Fibroblast of lung (primary cell): ENCODE data around the gene PIEZO2. TPM values are rescaled to one million over a fixed set of nuclear protein-coding genes. Genes with fewer than 3 reads are reported as not detected.

Experiments used
- DNase-seq, 2 donors: peaks; one replicate each; pipeline versions ENCODE4 v3.0.0 to v3.0.0-alpha.2; 2010; ENCODE audit warnings: low read depth in 2 of 2
- H2AFZ ChIP-seq: 2 replicates; pipeline ENCODE4 v1.5.1; 2012; ENCODE audit warnings: low read length, control low read depth, inconsistent platforms
- H3K27ac ChIP-seq: 2 replicates; pipeline ENCODE4 v1.5.1; 2011; ENCODE audit warnings: low read length, control low read depth; ENCODE audit not compliant: insufficient read depth
- H3K27me3 ChIP-seq: 2 replicates; pipeline ENCODE4 v1.5.1; 2011; ENCODE audit warnings: mild to moderate bottlenecking, low read length; ENCODE audit not compliant: control insufficient read depth, insufficient read depth
- H3K36me3 ChIP-seq: 2 replicates; pipeline ENCODE4 v1.5.1; 2011; ENCODE audit warnings: low read length; ENCODE audit not compliant: control insufficient read depth, insufficient read depth
- H3K4me1 ChIP-seq: 2 replicates; pipeline ENCODE4 v1.5.1; 2011; ENCODE audit warnings: low read length; ENCODE audit not compliant: control insufficient read depth, insufficient read depth; ENCODE audit errors: extremely low read depth
- H3K4me2 ChIP-seq: 2 replicates; pipeline ENCODE4 v1.5.1; 2011; ENCODE audit warnings: low read length, control low read depth; ENCODE audit not compliant: insufficient read depth; ENCODE audit errors: extremely low read depth
- H3K4me3 ChIP-seq, 4 experiments: fragments of 200-600 bp in 1 of 4; sonication (generic) in 1 of 4; replicated peaks in 1 of 4; 2 replicates each; pipeline ENCODE4 v1.5.1; 2011 to 2016; ENCODE audit warnings: low read length in 4 of 4, low read depth in 3 of 4, mild to moderate bottlenecking in 3 of 4, control low read depth in 2 of 4, inconsistent platforms in 1 of 4, mixed read lengths in 1 of 4; ENCODE audit not compliant: insufficient read depth in 1 of 4; ENCODE audit errors: control extremely low read depth in 1 of 4
- H3K79me2 ChIP-seq: 2 replicates; pipeline ENCODE4 v1.5.1; 2012; ENCODE audit warnings: mild to moderate bottlenecking, low read length, inconsistent platforms; ENCODE audit not compliant: control insufficient read depth, insufficient read depth
- H3K9ac ChIP-seq: 2 replicates; pipeline ENCODE4 v1.5.1; 2011; ENCODE audit warnings: mild to moderate bottlenecking, low read length, control low read depth; ENCODE audit not compliant: insufficient read depth
- H3K9me3 ChIP-seq: 2 replicates; pipeline ENCODE4 v1.5.1; 2012; ENCODE audit warnings: low read depth, low read length; ENCODE audit not compliant: control insufficient read depth, insufficient read depth
- H4K20me1 ChIP-seq: 2 replicates; pipeline ENCODE4 v1.5.1; 2011; ENCODE audit warnings: low read length; ENCODE audit not compliant: control insufficient read depth, insufficient read depth; ENCODE audit errors: extremely low read depth
- CTCF ChIP-seq, 2 donors: IDR thresholded peaks in 1 of 2; conservative IDR thresholded peaks in 1 of 2; 1 replicate in 1 of 2; 2 replicates in 1 of 2; pipeline ENCODE4 v1.5.1; 2011 to 2012; ENCODE audit warnings: low read length in 2 of 2, control low read depth in 1 of 2, inconsistent platforms in 1 of 2, low read depth in 1 of 2, mild to moderate bottlenecking in 1 of 2
- EZH2 ChIP-seq: IDR thresholded peaks from 2 replicates; pipeline ENCODE4 v1.5.1; 2012; ENCODE audit warnings: low read length, control low read depth, mild to moderate bottlenecking; ENCODE audit errors: missing control alignments
- polyA plus RNA-seq, 2 donors: library from polyadenylated mRNA; depleted of rRNA in 1 of 2; stranded (reverse) in 1 of 2; unstranded in 1 of 2; fragments of >200 nt; gene quantifications; 2 replicates each; pipeline ENCODE4 v1.2.1, GENCODE V29; 2011 to 2012; ENCODE audit warnings: missing spikeins in 1 of 2
- total RNA-seq: library from RNA; depleted of rRNA; stranded (reverse); fragments of >200 nt; gene quantifications from 2 replicates; pipeline ENCODE4 v1.2.1, GENCODE V29; 2014

PIEZO2 gene
- total and polyA plus RNA-seq, 2 donors (not counting 1 experiment from before 2014, with no cell fraction given) = 1.2 to 6.6 TPM

- Histone ChIP-seq H3K27ac (no peak overlapping the region), H3K36me3 (no peaks in the 10 kb centered on the region), H3K4me3 (no peak overlapping the region), H3K9me3 (no peaks in the 10 kb centered on the region), H4K20me1 (no peaks in the 10 kb centered on the region), H3K4me2 (no peak overlapping the region), H3K79me2 (no peaks in the 10 kb centered on the region), H3K9ac (no peak overlapping the region), H3K27me3 (no peaks in the 10 kb centered on the region), H2AFZ (no peak overlapping the region), H3K4me1 (no peaks in the 10 kb centered on the region)
- TF ChIP-seq CTCF (conservative IDR thresholded peaks at IDR 0.05 in 1 of 2, IDR thresholded peaks at IDR 0.05 in 1 of 2; ENCODE audit: low read depth in 1 of 2, low read length in 2 of 2) (no peak), EZH2 (no peak)
- DNase-seq = no peak
Observed at GRCh38 chr18:11160313-11160712, 10.9 kb upstream of the PIEZO2 start.

DNA sequence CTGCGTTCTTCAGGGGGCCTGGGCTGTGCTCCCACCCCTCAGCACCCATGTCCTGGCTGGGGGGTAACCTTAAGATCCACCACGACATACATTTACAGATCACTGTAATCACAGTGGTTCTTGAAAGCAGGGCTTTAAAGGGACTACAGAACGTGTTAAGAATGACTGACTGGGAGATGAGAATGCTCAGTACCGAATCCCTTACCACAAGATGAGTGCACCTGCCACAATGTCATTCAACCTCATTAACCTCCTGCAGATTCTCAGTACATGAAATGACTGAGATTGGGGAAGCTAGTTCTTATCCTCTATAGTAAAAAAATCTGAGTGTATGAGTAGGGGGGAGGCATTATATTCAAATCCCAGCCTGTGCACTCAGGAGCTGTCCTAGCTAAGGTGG, 10.5 kb upstream of the PIEZO2 start:
- Histone ChIP-seq H3K4me1 (no peaks in the 10 kb centered on the region), H3K9me3 (no peaks in the 10 kb centered on the region), H3K36me3 (no peaks in the 10 kb centered on the region), H3K27me3 (no peaks in the 10 kb centered on the region), H2AFZ (no peak overlapping the region), H3K9ac (no peak overlapping the region), H3K4me3 (no peak overlapping the region), H4K20me1 (no peaks in the 10 kb centered on the region), H3K27ac (no peak overlapping the region), H3K79me2 (no peaks in the 10 kb centered on the region), H3K4me2 (no peak overlapping the region)
- DNase-seq = no peak
- no peak for TF ChIP-seq CTCF (conservative IDR thresholded peaks at IDR 0.05 in 1 of 2, IDR thresholded peaks at IDR 0.05 in 1 of 2; ENCODE audit: low read depth in 1 of 2, low read length in 2 of 2)
- TF ChIP-seq EZH2 = no peak

GRCh38 chr18:11156978-11157377, 7.6 kb upstream of the PIEZO2 start:
- TF ChIP-seq CTCF (conservative IDR thresholded peaks at IDR 0.05 in 1 of 2, IDR thresholded peaks at IDR 0.05 in 1 of 2; ENCODE audit: low read depth in 1 of 2, low read length in 2 of 2) (no peak), EZH2 (no peak)
- Histone ChIP-seq H2AFZ (no peak overlapping the region), H3K9ac (no peak overlapping the region), H3K27me3 (no peaks in the 10 kb centered on the region), H3K79me2 (no peaks in the 10 kb centered on the region), H3K36me3 (no peaks in the 10 kb centered on the region), H3K9me3 (no peaks in the 10 kb centered on the region), H3K4me2 (no peak overlapping the region), H3K4me3 (no peak overlapping the region), H3K27ac (no peak overlapping the region), H3K4me1 (no peaks in the 10 kb centered on the region), H4K20me1 (no peaks in the 10 kb centered on the region)
- DNase-seq = no peak
